Panc1 (cell line): ENCODE measurements around the gene RER1. TPM values are rescaled to one million over a fixed set of nuclear protein-coding genes. Genes with fewer than 3 reads are reported as not detected.

Experiments
- ATAC-seq: fragments of 200-7000 bp; cut with Tn5 transposase; 2 replicates; pipeline ENCODE4 v1.9.1; 2020; ENCODE audit warnings: mild to moderate bottlenecking, moderate library complexity
- BruUV-seq: library from RNA; stranded (reverse); fragments of 400-500 nt; replicated peaks from 2 replicates; lab custom pipeline; 2021; lab: Mats Ljungman, UMichigan
- CTCF ChIA-PET: fragments of 300-600 bp; sonication (Branson Sonifier 250); formaldehyde crosslinking; loops from one replicate; lab custom pipeline; 2022; ENCODE audit warnings: antibody characterized with exemption; lab: Charles Lee
- POLR2A ChIA-PET: fragments of 300-600 bp; sonication (Branson Sonifier 250); formaldehyde crosslinking; loops from one replicate; lab custom pipeline; 2022; ENCODE audit warnings: antibody characterized with exemption; lab: Charles Lee
- DNase-seq: peaks from one replicate; pipeline ENCODE4 v3.0.0-alpha.2; 2010; ENCODE audit warnings: low read depth, low spot score
- H3K27ac ChIP-seq: 2 replicates; pipeline ENCODE4 v1.5.1; 2011; ENCODE audit warnings: mild to moderate bottlenecking, low read length, inconsistent platforms
- H3K27me3 ChIP-seq: fragments of 200-500 bp; sonication (Bioruptor generic); 2 replicates; pipeline ENCODE4 v1.6.0; 2014; ENCODE audit warnings: low read length, inconsistent platforms; ENCODE audit not compliant: control insufficient read depth, insufficient read depth
- H3K36me3 ChIP-seq: fragments of 200-500 bp; sonication (Bioruptor generic); 2 replicates; pipeline ENCODE4 v1.5.1; 2014; ENCODE audit warnings: inconsistent platforms, mild to moderate bottlenecking, low read length, moderate library complexity; ENCODE audit not compliant: control insufficient read depth, insufficient read depth
- H3K4me1 ChIP-seq: 2 replicates; pipeline ENCODE4 v1.5.1; 2011; ENCODE audit warnings: inconsistent platforms, mild to moderate bottlenecking, low read length, moderate library complexity; ENCODE audit not compliant: control insufficient read depth, insufficient read depth
- H3K4me3 ChIP-seq, 2 experiments: 2 replicates each; pipeline ENCODE4 v1.5.1; 2011 to 2012; ENCODE audit warnings: low read depth in 2 of 2, low read length in 2 of 2, mild to moderate bottlenecking in 2 of 2, inconsistent platforms in 1 of 2, moderate library complexity in 1 of 2
- H3K9me3 ChIP-seq: fragments of 200-500 bp; sonication (Bioruptor generic); 2 replicates; pipeline ENCODE4 v1.5.1; 2014; ENCODE audit warnings: low read depth, mild to moderate bottlenecking, inconsistent platforms, low read length, moderate library complexity; ENCODE audit not compliant: control insufficient read depth, insufficient read depth
- CTCF ChIP-seq: fragments of 450-650 bp; IDR thresholded peaks from 2 replicates; pipeline ENCODE4 v1.5.1; 2017; ENCODE audit warnings: mild to moderate bottlenecking
- POLR2AphosphoS5 ChIP-seq: IDR thresholded peaks from 2 replicates; pipeline ENCODE4 v1.6.1; 2012; ENCODE audit warnings: mild to moderate bottlenecking, low read depth, low read length, moderate library complexity
- REST ChIP-seq, 2 experiments: IDR thresholded peaks; 2 replicates each; pipeline ENCODE4 v1.6.1; 2011 to 2012; ENCODE audit warnings: low read depth in 2 of 2, control low read depth in 1 of 2, low read length in 1 of 2, mild to moderate bottlenecking in 1 of 2, moderate library complexity in 1 of 2; ENCODE audit not compliant: insufficient read depth in 1 of 2
- SIN3A ChIP-seq: IDR thresholded peaks from 2 replicates; pipeline ENCODE4 v1.6.1; 2012; ENCODE audit warnings: low read depth, mild to moderate bottlenecking, low read length, moderate library complexity, borderline replicate concordance; ENCODE audit not compliant: insufficient read depth
- TCF7L2 ChIP-seq: IDR thresholded peaks from 2 replicates; pipeline ENCODE4 v1.6.1; 2011; ENCODE audit warnings: mild to moderate bottlenecking, low read depth, low read length, inconsistent platforms
- in situ Hi-C: cut with HindIII; loops from 2 replicates; pipeline ENCODE4 v1.10.0; 2016; ENCODE audit warnings: low sequenced_read_pairs, low pct_unique_long_range_greater_than_20kb
- intact Hi-C: fragments of 100-400 bp; cut with micrococcal nuclease; formaldehyde crosslinking; loops from one replicate; pipeline ENCODE4 v1.10.0; 2022; ENCODE audit not compliant: unreplicated experiment
- total RNA-seq: library from RNA; stranded (reverse); gene quantifications from one replicate; pipeline ENCODE4 v1.2.1, GENCODE V29; 2021; ENCODE audit not compliant: unreplicated experiment

Gene RER1
- total RNA-seq, 1 experiment from 2014 or later = 235 TPM

- H3K36me3 ChIP-seq = no peaks in the 10 kb centered on the region
- DNase-seq = no peak
- H3K27me3 ChIP-seq = no peaks in the 10 kb centered on the region
- no peaks in the 10 kb centered on the region for H3K4me1 ChIP-seq
- in situ Hi-C loops = no loop called here
- ATAC-seq = no peak
- H3K4me3 ChIP-seq = no peak overlapping the region
- BruUV-seq = no TSS peak
- intact Hi-C loops = no loop called here
- no peak overlapping the region for H3K27ac ChIP-seq
- TF ChIP-seq REST (IDR thresholded peaks at IDR 0.05; ENCODE audit: insufficient read depth in 1 of 2, low read depth in 2 of 2, low read length in 1 of 2) (no peak), TCF7L2 (no peak), CTCF (no peak), SIN3A (no peak), POLR2AphosphoS5 (no peak)
- H3K9me3 ChIP-seq = no peaks in the 10 kb centered on the region; the same call in 1 of the 2 replicates
- POLR2A ChIA-PET = no interaction called here
- CTCF ChIA-PET = no interaction called here
Measured at GRCh38 chr1:2425892-2426291, 34.3 kb downstream of the RER1 start.

- no peaks in the 10 kb centered on the region for H3K4me1 ChIP-seq
- BruUV-seq = no TSS peak
- ChIA-PET POLR2A (no interaction called here), CTCF (no interaction called here)
- ATAC-seq (no peak), DNase-seq (no peak)
- in situ Hi-C loops (no loop called here), intact Hi-C loops (no loop called here)
- no peaks in the 10 kb centered on the region; the same call in 1 of the 2 replicates for H3K9me3 ChIP-seq
- no peak for TF ChIP-seq CTCF
- no peaks in the 10 kb centered on the region for H3K27me3 ChIP-seq
- no peak overlapping the region for H3K27ac ChIP-seq
- H3K4me3 ChIP-seq = no peak overlapping the region
- no peaks in the 10 kb centered on the region for H3K36me3 ChIP-seq
Measured at GRCh38 chr1:2426540-2426939, 34.9 kb downstream of the RER1 start.

GRCh38 chr1:2427051-2427450 is 35.4 kb downstream of the RER1 start:
- H3K9me3 ChIP-seq = no peaks in the 10 kb centered on the region; the same call in 1 of the 2 replicates
- no peaks in the 10 kb centered on the region for H3K27me3 ChIP-seq
- peaks cover 3% of the 10 kb centered on the region; the same call in 1 of the 2 replicates for H3K4me1 ChIP-seq
- H3K27ac ChIP-seq = no peak overlapping the region
- ChIA-PET POLR2A (no interaction called here), CTCF (no interaction called here)
- in situ Hi-C loops = no loop called here
- intact Hi-C loops = no loop called here
- H3K4me3 ChIP-seq = no peak overlapping the region
- no peaks in the 10 kb centered on the region for H3K36me3 ChIP-seq
- TF ChIP-seq CTCF (no peak), POLR2AphosphoS5 (no peak), REST (IDR thresholded peaks at IDR 0.05; ENCODE audit: insufficient read depth in 1 of 2, low read depth in 2 of 2, low read length in 1 of 2) (no peak), SIN3A (no peak), TCF7L2 (no peak)
- BruUV-seq = no TSS peak
- ATAC-seq (no peak), DNase-seq (no peak)
